ENCODE measurements around the gene PRELID1.
"Not testable (repeated sequence)": the region's sequence is repeated elsewhere in the genome, so short reads cannot be mapped to it uniquely, and the experiment has no call there.

Gene PRELID1

GRCh38 chr5:177303925-177304391 is 359 bp downstream of the PRELID1 start:
- DNase-seq (ENCODE audit: low read depth in 2 of 2): peak in 1 of 2 donors; percentile 24
- no peak for TF ChIP-seq CTCF (IDR thresholded peaks at IDR 0.05; ENCODE audit: low read depth, low read length)
- H3K4me3 ChIP-seq (replicated peaks in 1 of 2; ENCODE audit: low read depth in 2 of 2, low read length in 2 of 2): peak overlapping the region; percentile 82 to 97

- DNase-seq (ENCODE audit: low read depth in 2 of 2): peak in 1 of 2 donors; percentile 35
- peak overlapping the region; percentile 82 to 97 for H3K4me3 ChIP-seq (replicated peaks in 1 of 2; ENCODE audit: low read depth in 2 of 2, low read length in 2 of 2)
- TF ChIP-seq CTCF (IDR thresholded peaks at IDR 0.05; ENCODE audit: low read depth, low read length): no peak
Observed at GRCh38 chr5:177304392-177305119, 957 bp downstream of the PRELID1 start.

- H3K4me3 ChIP-seq (replicated peaks in 1 of 2; ENCODE audit: low read depth in 2 of 2, low read length in 2 of 2): not testable (repeated sequence)
- DNase-seq (ENCODE audit: low read depth in 2 of 2): peak in 1 of 2 donors; percentile 16
Observed at GRCh38 chr5:177306103-177306640, 2.6 kb downstream of the PRELID1 start.

GRCh38 chr5:177306674-177307543 is 3.3 kb downstream of the PRELID1 start:
- peak; percentile 53 to 54 for DNase-seq (ENCODE audit: low read depth in 2 of 2)
- no peak for TF ChIP-seq CTCF (IDR thresholded peaks at IDR 0.05; ENCODE audit: low read depth, low read length)
- no peak overlapping the region for H3K4me3 ChIP-seq (replicated peaks in 1 of 2; ENCODE audit: low read depth in 2 of 2, low read length in 2 of 2)

- no peak for TF ChIP-seq CTCF (IDR thresholded peaks at IDR 0.05; ENCODE audit: low read depth, low read length)
- no peak overlapping the region for H3K4me3 ChIP-seq (replicated peaks in 1 of 2; ENCODE audit: low read depth in 2 of 2, low read length in 2 of 2)
- DNase-seq (ENCODE audit: low read depth in 2 of 2): no peak
Observed at GRCh38 chr5:177307544-177308363, 4.2 kb downstream of the PRELID1 start.

GRCh38 chr5:177308740-177309139 is 5.1 kb downstream of the PRELID1 start:
- no peak for DNase-seq (ENCODE audit: low read depth in 2 of 2)
- H3K4me3 ChIP-seq (replicated peaks in 1 of 2; ENCODE audit: low read depth in 2 of 2, low read length in 2 of 2): no peak overlapping the region
- TF ChIP-seq CTCF (IDR thresholded peaks at IDR 0.05; ENCODE audit: low read depth, low read length): no peak

Data from cardiac fibroblast (primary cell).